ENCODE measurements around the gene EPB41L3. TPM values are rescaled to one million over a fixed set of nuclear protein-coding genes. Genes with fewer than 3 reads are reported as not detected.

EPB41L3 gene
- total RNA-seq, 4 donors from 2014 or later = 28.8 to 41.4 (median 37.2) TPM

DNA sequence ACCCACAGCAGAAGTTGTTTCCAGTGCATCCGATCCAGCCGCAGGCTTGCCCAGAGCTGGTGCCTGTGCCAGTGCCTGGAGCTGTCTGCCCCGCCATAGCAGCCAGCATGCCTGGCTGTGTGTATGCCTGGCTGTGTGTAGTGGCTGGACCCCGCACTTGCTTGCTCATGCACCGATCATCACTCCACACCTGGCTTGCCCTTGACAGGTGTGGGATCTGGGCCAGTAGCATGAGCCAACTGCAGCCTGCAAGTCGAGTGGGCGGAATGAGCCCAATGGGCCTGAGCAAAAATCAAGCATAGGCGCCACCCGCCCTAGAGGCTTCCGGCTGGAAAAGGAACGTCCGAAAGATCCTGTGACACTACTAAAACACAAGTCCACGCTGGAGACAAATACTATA, 74.5 kb downstream of the EPB41L3 start:
- Histone ChIP-seq H3K9me3 (no peaks in the 10 kb centered on the region), H3K36me3 (no peaks in the 10 kb centered on the region), H3K27ac (no peak overlapping the region), H3K27me3 (no peaks in the 10 kb centered on the region), H3K4me1 (peaks cover 0 to 11% (median 4%) of the 10 kb centered on the region in 3 donors), H3K4me3 (no peak overlapping the region)
- no peak for DNase-seq
- TF ChIP-seq POLR2A (IDR thresholded peaks at IDR 0.05) = no peak
- TF ChIP-seq, protein P1, sequence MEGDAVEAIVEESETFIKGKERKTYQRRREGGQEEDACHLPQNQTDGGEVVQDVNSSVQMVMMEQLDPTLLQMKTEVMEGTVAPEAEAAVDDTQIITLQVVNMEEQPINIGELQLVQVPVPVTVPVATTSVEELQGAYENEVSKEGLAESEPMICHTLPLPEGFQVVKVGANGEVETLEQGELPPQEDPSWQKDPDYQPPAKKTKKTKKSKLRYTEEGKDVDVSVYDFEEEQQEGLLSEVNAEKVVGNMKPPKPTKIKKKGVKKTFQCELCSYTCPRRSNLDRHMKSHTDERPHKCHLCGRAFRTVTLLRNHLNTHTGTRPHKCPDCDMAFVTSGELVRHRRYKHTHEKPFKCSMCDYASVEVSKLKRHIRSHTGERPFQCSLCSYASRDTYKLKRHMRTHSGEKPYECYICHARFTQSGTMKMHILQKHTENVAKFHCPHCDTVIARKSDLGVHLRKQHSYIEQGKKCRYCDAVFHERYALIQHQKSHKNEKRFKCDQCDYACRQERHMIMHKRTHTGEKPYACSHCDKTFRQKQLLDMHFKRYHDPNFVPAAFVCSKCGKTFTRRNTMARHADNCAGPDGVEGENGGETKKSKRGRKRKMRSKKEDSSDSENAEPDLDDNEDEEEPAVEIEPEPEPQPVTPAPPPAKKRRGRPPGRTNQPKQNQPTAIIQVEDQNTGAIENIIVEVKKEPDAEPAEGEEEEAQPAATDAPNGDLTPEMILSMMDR (IDR thresholded peaks at IDR 0.05) = no peak
- WGBS, 2 donors = 56 to 59% methylated on average over 9 to 10 of the region's 13 CpGs
- intact Hi-C loops (cut with DNase I) = no loop called here

DNA sequence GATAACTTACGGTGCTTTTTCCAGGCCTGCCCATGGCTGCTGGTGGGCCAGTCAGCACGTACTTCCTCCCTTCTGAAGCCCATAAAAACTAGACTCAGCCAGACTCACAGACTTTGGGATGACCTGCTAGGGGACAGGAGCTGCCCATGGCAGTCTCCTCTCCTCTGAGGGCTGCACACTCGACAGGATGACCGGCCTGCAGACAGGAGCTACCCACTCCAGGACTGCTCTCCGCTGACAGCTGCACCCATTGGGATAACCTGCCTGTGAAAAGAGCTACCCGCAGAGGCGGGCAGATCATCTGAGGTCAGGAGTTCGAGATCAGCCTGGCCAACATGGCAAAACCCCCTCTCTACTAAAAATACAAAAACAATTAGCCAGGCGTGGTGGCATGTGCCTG, 75.4 kb downstream of the EPB41L3 start:
- 68 to 94% methylated on average over 2 to 6 of the region's 9 CpGs for WGBS, 2 donors
- peaks cover 0 to 20% (median 10%) of the 10 kb centered on the region in 3 donors for H3K4me1 ChIP-seq
- no peak for DNase-seq
- H3K4me3 ChIP-seq = no peak overlapping the region
- no peaks in the 10 kb centered on the region for H3K36me3 ChIP-seq
- intact Hi-C loops (cut with DNase I) = no loop called here
- no peaks in the 10 kb centered on the region for H3K9me3 ChIP-seq
- TF ChIP-seq POLR2A (IDR thresholded peaks at IDR 0.05) = no peak
- TF ChIP-seq, protein P1 (IDR thresholded peaks at IDR 0.05) = no peak
- H3K27me3 ChIP-seq = no peaks in the 10 kb centered on the region
- no peak overlapping the region for H3K27ac ChIP-seq

DNA sequence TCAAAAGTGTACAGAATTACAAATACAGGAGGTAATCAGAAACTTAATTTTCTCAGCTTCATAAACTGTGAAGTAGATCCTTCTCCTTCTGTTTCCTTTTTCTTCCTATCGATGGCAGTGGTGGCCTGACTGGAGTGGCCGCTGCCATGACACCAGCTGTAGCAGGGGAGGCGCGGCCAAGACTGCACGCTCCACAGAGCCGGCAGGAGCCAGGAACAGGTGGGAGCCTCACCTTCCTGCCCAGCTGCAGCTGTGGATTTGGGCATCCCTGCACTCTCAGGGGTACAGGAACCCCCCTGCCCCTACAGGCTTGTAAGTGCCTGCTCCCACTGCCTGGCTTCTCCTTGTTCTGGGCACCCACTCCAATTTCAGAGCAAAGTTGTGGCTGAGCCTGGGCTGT, 76.1 kb downstream of the EPB41L3 start:
- H3K4me1 ChIP-seq = peaks cover 0 to 20% (median 10%) of the 10 kb centered on the region in 3 donors
- DNase-seq = no peak
- no peak overlapping the region for H3K4me3 ChIP-seq
- intact Hi-C loops (cut with DNase I) = no loop called here
- 75 to 88% methylated on average over 2 to 6 of the region's 6 CpGs for WGBS, 2 donors
- no peaks in the 10 kb centered on the region for H3K27me3 ChIP-seq
- H3K36me3 ChIP-seq = no peaks in the 10 kb centered on the region
- no peaks in the 10 kb centered on the region for H3K9me3 ChIP-seq
- no peak for TF ChIP-seq POLR2A (IDR thresholded peaks at IDR 0.05)
- TF ChIP-seq, protein P1 (IDR thresholded peaks at IDR 0.05) = no peak
- no peak overlapping the region for H3K27ac ChIP-seq

DNA sequence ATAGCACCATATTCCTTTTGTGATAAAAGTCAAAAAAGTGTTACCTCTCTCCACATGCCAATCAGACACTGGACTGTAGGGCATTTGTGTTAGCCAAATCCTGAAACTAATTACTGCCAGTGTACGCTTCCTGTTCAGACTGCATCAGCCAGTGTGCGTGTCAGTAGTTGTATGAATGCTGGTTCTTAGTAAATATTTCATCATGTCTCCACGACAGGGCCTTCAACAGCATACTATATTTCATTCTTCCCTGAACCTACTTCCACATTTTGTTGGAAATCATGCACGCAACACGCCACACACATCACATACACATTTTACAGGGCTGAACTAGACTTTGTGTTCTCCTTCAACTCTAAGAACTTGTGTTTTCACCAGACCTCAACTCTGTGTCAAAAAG, 77.5 kb downstream of the EPB41L3 start:
- 38 to 51% methylated on average over 5 of the region's 5 CpGs for WGBS, 2 donors
- TF ChIP-seq, protein P1 (IDR thresholded peaks at IDR 0.05) = no peak
- peak in 1 of 4 donors; percentile 6 for TF ChIP-seq POLR2A (IDR thresholded peaks at IDR 0.05)
- H3K9me3 ChIP-seq = no peaks in the 10 kb centered on the region
- H3K4me3 ChIP-seq = no peak overlapping the region
- DNase-seq = no peak
- H3K36me3 ChIP-seq = no peaks in the 10 kb centered on the region
- H3K4me1 ChIP-seq = peaks cover 0 to 20% (median 10%) of the 10 kb centered on the region in 3 donors
- no peak overlapping the region for H3K27ac ChIP-seq
- H3K27me3 ChIP-seq = no peaks in the 10 kb centered on the region
- intact Hi-C loops (cut with DNase I) = no loop called here

DNA sequence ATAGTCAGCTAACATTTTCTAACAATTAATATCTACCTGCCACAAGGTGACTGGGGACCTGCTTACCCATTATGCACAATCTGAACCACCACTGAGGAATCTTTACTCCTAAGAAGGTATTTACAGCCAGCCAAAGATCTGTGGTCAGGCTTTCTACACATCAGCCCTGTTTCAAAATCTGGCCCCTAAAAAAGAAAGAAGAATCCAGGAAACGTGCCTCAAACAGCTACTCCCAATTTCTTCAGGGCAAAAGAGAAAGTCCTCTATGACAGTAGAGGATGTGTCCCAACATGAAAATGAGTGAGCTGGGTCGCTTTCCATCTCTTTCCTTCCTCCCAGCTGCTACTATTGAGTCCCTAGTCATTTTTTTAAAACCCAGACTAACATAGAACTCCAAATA, 79.5 kb downstream of the EPB41L3 start:
- H3K4me3 ChIP-seq = no peak overlapping the region
- intact Hi-C loops (cut with DNase I) = no loop called here
- H3K27me3 ChIP-seq = no peaks in the 10 kb centered on the region
- no peaks in the 10 kb centered on the region for H3K36me3 ChIP-seq
- no peaks in the 10 kb centered on the region for H3K9me3 ChIP-seq
- no peak for DNase-seq
- WGBS, 2 donors = 21 to 24% methylated on average over 2 of the region's 2 CpGs
- peak overlapping the region in 1 of 4 donors; percentile 72 for H3K27ac ChIP-seq
- TF ChIP-seq POLR2A (IDR thresholded peaks at IDR 0.05) = no peak
- TF ChIP-seq, protein P1 (IDR thresholded peaks at IDR 0.05) = no peak
- H3K4me1 ChIP-seq = peaks cover 0 to 18% (median 10%) of the 10 kb centered on the region in 3 donors

Measured in esophagus squamous epithelium (tissue), 5 donors.